Measurements from ENCODE around the gene ANO8.
A peak's percentile ranks its signal among the peaks of the same experiment; 100 is the strongest.

DNA sequence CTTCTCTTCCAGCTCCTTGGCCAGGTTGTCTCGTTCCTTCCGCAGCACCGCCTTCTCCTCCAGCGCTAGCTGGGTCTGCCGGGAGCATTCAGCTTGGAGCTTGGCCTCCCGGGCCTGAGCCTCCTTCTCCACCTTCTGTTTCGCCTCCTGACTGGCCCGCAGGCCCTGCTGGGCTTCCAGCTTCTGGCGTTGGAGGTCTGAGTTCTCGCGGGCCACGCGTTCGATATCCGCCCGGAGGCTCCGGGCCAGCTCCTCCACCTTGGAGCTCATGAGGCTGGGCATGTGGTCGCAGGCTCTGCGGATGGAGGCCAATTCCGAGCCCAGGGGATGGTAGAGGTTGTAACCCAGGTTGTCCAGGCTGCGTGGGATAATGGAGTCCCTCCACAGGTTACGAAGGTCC lies 30.7 kb upstream of the ANO8 start:
- TF ChIP-seq, protein P1, sequence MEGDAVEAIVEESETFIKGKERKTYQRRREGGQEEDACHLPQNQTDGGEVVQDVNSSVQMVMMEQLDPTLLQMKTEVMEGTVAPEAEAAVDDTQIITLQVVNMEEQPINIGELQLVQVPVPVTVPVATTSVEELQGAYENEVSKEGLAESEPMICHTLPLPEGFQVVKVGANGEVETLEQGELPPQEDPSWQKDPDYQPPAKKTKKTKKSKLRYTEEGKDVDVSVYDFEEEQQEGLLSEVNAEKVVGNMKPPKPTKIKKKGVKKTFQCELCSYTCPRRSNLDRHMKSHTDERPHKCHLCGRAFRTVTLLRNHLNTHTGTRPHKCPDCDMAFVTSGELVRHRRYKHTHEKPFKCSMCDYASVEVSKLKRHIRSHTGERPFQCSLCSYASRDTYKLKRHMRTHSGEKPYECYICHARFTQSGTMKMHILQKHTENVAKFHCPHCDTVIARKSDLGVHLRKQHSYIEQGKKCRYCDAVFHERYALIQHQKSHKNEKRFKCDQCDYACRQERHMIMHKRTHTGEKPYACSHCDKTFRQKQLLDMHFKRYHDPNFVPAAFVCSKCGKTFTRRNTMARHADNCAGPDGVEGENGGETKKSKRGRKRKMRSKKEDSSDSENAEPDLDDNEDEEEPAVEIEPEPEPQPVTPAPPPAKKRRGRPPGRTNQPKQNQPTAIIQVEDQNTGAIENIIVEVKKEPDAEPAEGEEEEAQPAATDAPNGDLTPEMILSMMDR (IDR thresholded peaks at IDR 0.05 in 8 of 11, conservative IDR thresholded peaks at IDR 0.05 in 3 of 11), result no peak
- peak in 1 of 3 donors; percentile 41 for TF ChIP-seq POLR2AphosphoS5 (IDR thresholded peaks at IDR 0.05)
